HG03439 (cell line): ENCODE data around the gene IRF2.

Source experiments
- ATAC-seq: cut with Tn5 transposase; IDR thresholded peaks from one replicate; pipeline ENCODE4 v1.9.1; 2021; ENCODE audit warnings: mild to moderate bottlenecking, moderate library complexity; ENCODE audit not compliant: unreplicated experiment

The IRF2 gene

DNA sequence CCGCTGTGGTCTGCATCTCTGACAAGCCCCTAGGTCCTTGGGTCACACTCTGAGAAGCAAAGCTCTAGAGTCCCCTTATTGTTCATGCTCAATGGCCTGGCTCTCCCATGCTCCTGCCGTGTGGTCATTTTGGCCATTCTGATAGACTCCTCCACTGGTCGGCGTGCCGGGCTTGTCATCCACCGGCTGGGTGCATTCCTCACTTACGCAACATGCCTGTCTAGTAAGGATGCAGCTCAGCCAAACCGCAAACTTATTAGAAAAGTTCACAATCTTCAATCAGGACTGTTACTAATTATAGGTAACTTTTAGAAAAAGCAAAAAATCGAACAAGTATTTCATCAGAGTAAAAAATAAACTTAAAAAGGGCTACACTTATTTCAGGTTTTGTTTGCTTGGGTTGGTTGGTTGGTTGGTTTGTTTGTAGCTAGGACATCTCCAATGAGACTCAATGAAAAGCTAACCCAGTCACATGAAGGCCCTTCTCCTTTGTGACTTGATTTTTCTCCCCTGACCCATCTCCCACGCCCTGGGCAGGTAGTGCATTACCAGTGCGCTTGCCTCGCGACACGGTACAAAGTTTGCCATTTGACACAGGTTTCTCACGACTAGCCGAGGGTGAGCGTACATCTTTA lies 41.0 kb downstream of the IRF2 start:
- no peak for ATAC-seq

DNA sequence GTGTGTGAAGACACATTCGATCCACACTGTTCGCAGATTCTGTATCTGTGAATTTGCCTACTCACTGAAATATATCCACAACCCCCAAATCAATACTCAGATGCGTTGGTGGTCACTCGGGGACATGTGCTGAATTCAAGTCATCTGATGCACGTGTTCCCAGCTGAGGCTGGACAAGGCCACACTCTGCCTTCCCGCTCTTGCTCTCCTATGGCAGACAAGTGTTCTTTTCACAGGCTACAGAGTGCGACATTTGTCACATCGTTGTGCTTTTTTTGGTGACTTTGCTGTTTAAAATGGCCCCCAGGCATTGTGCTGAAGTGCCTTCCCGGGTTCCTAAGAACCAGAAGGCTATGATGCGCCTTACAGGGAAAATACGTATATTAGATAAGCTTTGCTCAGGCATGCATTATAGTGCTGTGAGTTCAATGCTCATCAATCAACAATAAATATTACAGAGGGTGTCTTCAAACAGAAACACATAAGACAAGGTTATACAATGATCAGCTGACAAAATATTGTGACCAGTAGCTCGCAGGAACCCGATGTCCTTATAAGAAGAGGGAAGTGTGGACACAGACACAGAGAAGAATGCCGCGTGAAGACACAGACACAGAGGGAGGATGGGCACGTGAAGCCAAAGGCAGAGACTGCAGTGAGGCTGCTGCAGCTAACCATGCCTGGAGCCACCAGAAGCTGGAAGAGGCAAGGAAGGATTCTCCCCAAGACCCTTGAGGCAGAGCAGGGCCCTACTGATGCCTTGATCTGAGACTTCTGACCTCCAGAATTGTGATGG lies 42.0 kb downstream of the IRF2 start:
- no peak for ATAC-seq

GRCh38 chr4:184430163-184430562 lies 44.2 kb downstream of the IRF2 start:
- no peak for ATAC-seq

GRCh38 chr4:184428787-184429186 lies 45.6 kb downstream of the IRF2 start:
- ATAC-seq, result no peak

- ATAC-seq, result no peak
Measured at GRCh38 chr4:184427687-184428086, 46.7 kb downstream of the IRF2 start.

DNA sequence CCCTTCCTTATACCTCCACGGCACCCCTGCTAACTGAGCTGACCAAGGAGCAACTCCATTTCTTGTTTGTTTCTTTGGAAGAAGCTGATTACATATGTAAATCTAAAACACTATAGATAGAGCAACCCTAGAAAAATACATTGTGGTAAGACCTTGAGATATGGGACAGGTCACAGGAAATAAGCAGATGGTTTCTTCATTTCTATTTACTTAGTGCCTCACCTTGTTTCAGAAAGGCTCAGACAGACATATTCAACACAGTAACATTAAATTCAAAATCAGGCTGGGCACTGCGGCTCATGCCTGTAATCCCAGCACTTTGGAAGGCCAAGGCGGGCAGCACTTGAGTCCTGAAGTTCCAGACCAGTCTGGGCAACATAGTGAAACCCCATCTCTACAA lies 47.3 kb downstream of the IRF2 start:
- ATAC-seq, result no peak

GRCh38 chr4:184424993-184425758 lies 49.2 kb downstream of the IRF2 start:
- ATAC-seq, result no peak

GRCh38 chr4:184424279-184424678 lies 50.1 kb downstream of the IRF2 start:
- ATAC-seq, result no peak

DNA sequence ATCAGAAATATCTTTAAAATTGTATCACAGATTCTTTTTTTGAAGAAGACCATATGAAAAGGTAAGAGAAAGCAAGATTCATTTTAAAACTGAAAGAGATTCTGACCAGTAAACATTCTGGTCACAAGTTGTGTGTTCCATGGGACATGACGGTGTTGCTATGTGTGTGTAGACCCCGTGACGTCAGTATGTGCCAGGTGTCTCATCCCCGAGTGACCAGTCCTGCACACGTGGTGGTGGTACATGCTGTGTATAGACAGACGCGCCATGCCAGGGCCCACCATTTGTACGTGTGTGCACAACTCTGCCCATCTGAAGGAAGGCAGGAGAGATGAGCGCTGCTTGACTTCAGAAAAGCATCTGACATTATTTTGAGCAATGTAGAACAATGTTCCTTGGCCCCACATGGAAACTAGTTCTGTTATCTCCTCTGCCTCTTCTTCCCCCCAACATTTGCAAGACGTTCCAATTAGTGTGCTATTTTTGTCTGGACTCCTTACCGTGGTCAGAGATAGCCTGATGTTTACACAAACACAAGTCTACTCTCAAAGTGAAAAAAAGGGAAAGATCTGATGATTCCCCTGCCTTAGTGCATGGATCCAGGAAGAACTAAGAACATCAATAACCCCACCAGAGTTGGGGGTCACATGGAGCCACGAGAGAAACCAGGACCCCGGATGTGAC lies 51.2 kb downstream of the IRF2 start:
- ATAC-seq, result no peak

- ATAC-seq, result no peak
Measured at GRCh38 chr4:184422378-184422777, 52.0 kb downstream of the IRF2 start.

DNA sequence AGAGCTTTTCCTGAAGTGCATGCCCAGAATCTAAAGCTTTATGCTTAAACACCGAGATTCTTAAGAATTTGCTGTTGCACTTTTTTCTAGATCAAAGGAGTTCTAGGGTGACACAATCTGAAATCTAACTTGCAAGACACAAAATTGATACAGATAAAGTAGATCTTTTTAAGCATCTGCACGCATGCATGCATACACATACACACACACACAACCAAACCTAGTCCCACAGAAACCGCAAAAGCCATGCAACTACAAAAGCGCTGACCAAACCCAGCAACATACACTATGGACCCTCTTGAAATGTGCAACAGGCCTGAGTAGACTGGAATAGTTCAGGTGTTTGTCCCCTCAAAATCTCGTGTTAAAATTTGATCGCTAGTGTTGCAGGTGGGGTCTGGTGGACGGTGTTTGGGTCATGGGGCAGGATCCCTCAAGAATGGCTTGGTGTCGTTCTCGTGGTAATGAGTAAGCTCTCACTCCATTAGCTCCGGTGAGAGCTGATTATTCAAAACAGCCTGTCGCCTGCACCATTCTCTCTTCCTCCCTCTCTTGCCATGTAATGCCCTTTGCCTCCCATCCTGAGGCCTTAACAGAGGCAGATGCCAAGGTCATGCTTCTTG lies 52.7 kb downstream of the IRF2 start:
- ATAC-seq, result peak; percentile 31

- peak; percentile 38 for ATAC-seq
Measured at GRCh38 chr4:184420881-184421416, 53.4 kb downstream of the IRF2 start.

DNA sequence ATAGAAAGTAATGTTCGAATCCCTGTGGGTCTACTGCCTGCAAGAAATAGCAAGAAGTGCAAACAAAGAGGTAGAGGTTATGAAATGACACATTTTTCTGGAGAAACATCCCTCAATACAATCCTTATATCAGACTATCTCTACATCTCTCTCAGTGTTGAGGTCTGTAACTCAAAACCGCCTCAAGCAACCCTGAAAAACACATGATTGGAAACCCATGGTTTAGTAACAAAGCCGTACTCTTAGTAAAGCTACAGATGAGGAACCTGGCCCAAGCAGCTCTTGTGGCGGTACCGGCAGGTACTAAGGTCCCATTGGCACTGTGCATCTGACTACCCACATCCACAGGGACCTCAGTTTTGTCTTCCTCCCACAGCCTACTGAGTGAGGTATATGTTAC lies 53.9 kb downstream of the IRF2 start:
- no peak for ATAC-seq

DNA sequence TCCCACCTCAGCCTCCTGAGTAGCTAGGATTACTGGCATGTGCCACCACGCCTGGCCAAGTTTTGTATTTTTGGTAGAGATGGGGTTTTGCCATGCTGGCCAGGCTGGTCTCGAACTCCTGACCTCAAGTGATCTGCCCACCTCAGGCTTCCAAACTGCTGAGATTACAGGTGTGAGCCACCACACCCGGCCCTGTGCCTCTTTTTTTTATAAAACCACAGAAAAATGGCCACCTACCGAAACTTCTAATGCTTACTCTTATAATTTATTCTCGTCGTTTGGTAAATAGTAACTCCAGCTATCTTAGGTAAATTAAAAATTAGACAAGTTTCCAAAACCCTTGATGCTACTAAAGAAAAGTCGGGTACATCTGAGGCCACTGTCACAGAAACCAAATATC lies 54.4 kb downstream of the IRF2 start:
- no peak for ATAC-seq

GRCh38 chr4:184417802-184418511 lies 56.4 kb downstream of the IRF2 start:
- ATAC-seq, result peak; percentile 43

DNA sequence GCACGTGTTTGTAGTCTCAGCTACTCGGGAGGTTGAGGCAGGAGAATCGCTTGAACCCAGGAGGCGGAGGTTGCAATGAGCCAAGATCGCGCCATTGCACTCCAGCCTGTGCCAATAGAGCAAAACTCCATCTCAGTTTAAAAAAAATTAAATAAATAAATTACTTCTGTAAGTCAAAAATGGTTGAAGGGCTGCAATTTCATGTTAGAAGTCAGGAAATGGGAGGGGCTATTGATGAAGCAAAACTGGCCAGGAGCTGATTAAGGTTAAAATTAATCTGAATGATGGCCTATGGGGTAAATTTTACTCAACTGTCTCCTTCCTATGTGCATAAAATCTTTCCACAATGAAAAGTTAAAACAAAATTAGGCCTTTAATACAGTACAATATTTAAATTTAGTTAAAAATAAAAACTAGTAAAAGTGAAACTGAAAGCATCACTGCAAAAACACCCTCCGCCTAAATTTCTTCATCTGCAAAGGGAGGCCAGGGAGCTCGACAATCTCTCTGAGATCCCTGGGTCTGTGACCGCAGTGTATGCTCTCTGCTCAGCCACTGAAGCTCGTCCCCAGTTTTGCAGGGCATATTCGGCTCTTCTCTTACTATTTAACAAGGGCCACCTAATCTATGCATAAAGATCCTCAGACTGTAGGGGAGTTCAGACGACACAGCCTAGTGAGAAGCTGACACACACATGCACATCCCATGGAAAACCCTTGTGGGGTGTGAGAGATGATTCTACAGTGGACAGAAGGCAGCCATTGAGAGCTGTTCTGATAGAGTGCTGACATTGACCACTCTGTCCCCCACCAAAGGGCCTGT lies 57.2 kb downstream of the IRF2 start:
- peak; percentile 37 for ATAC-seq

- ATAC-seq, result no peak
Measured at GRCh38 chr4:184415071-184415470, 59.3 kb downstream of the IRF2 start.

DNA sequence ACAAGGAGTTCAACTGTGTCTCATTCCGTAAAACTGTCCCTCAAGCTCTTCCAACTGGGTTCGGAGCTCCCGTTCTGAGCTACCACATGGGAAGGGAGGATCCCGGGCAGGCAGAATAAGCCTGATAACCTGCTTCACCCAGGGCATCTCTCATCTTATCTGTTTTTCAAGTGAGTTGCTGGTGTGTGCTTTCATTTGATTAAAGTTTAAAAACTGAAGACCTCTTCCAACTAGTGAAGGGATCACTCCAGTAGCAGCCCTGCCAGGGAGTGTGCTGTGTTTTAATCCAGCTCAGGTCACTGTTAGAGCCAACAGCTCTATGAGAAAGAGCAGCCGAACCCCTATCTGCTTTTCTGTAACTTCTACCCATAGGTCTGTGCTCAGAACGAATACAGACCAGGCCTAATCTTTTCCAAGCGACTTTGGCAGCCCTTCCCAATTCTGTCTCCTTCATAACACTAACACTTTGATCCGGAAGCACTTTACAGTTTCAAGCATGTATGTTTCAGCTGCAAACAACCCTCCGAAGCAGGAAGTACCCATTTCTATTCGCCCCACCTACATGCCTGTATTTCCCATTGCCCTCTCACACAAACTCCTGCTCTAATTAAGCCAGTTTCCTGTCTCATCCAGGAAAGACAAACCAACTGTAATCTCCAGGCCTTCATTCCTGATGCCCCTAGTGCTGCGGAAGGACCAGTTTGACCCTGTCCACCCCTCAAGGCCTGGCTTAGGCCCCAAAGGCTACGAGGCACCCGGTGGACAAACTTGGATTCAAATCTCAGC lies 60.9 kb downstream of the IRF2 start:
- ATAC-seq, result no peak
